Activated CD8-positive, alpha-beta memory T cell treated with anti-CD3 and anti-CD28 coated beads, Interleukin-2, amount 50 U/mL, for 4 hours (primary cell): ENCODE results near the gene MZT2A.
"Not testable (repeated sequence)": the region's sequence is repeated elsewhere in the genome, so short reads cannot be mapped to it uniquely, and the experiment has no call there.

Experiments used
- DNase-seq: peaks from one replicate; pipeline ENCODE4 v3.0.0-alpha.2; 2020

Gene MZT2A

GRCh38 chr2:131519871-131520470, 27.8 kb upstream of the MZT2A start:
- DNase-seq: not testable (repeated sequence)

GRCh38 chr2:131519466-131519865, 27.3 kb upstream of the MZT2A start:
- DNase-seq: no peak

- not testable (repeated sequence) for DNase-seq
Observed at GRCh38 chr2:131518531-131518930, 26.3 kb upstream of the MZT2A start.

- DNase-seq: not testable (repeated sequence)
Observed at GRCh38 chr2:131517856-131518255, 25.7 kb upstream of the MZT2A start.

- DNase-seq: no peak
Observed at GRCh38 chr2:131517106-131517831, 25.1 kb upstream of the MZT2A start.

- not testable (repeated sequence) for DNase-seq
Observed at GRCh38 chr2:131516621-131517020, 24.4 kb upstream of the MZT2A start.

- no peak for DNase-seq
Observed at GRCh38 chr2:131516011-131516410, 23.8 kb upstream of the MZT2A start.

- not testable (repeated sequence) for DNase-seq
Observed at GRCh38 chr2:131515235-131515634, 23.0 kb upstream of the MZT2A start.

- not testable (repeated sequence) for DNase-seq
Observed at GRCh38 chr2:131514408-131515166, 22.4 kb upstream of the MZT2A start.

- DNase-seq: not testable (repeated sequence)
Observed at GRCh38 chr2:131511969-131512870, 20.0 kb upstream of the MZT2A start.

- not testable (repeated sequence) for DNase-seq
Observed at GRCh38 chr2:131511291-131511968, 19.2 kb upstream of the MZT2A start.

GRCh38 chr2:131509615-131510014, 17.4 kb upstream of the MZT2A start:
- no peak for DNase-seq

- not testable (repeated sequence) for DNase-seq
Observed at GRCh38 chr2:131504082-131504750, 12.0 kb upstream of the MZT2A start.

- DNase-seq: not testable (repeated sequence)
Observed at GRCh38 chr2:131503587-131503986, 11.4 kb upstream of the MZT2A start.

- DNase-seq: not testable (repeated sequence)
Observed at GRCh38 chr2:131498321-131498973, 6.2 kb upstream of the MZT2A start.

- DNase-seq: not testable (repeated sequence)
Observed at GRCh38 chr2:131495506-131495905, 3.3 kb upstream of the MZT2A start.

- no peak for DNase-seq
Observed at GRCh38 chr2:131493199-131493968, 1.2 kb upstream of the MZT2A start.

- DNase-seq: peak; percentile 92
Observed at GRCh38 chr2:131492418-131493198, 411 bp upstream of the MZT2A start.

- peak; percentile 22 for DNase-seq
Observed at GRCh38 chr2:131491469-131491836, 744 bp downstream of the MZT2A start.
